Measurements from ENCODE around the gene PTPRN.
"Not testable (repeated sequence)": the region's sequence is repeated elsewhere in the genome, so short reads cannot be mapped to it uniquely, and the experiment has no call there.

The PTPRN gene

GRCh38 chr2:219287580-219288265 lies 21.5 kb downstream of the PTPRN start:
- DNase-seq (ENCODE audit: low read depth, low spot score) = no peak
- no peaks in the 10 kb centered on the region for H3K9me3 ChIP-seq (ENCODE audit: control insufficient read depth, insufficient read depth, low read length)
- no peak overlapping the region for H3K4me3 ChIP-seq (ENCODE audit: low read length)
- no CpG with 5 or more reads among the region's 10 CpGs for WGBS (ENCODE audit: insufficient coverage, insufficient read length)
- no peak overlapping the region for H3K27ac ChIP-seq (ENCODE audit: low read length)
- H3K27me3 ChIP-seq (ENCODE audit: control insufficient read depth, insufficient read depth, low read length) = no peaks in the 10 kb centered on the region
- peaks cover 4% of the 10 kb centered on the region for H3K36me3 ChIP-seq (ENCODE audit: control insufficient read depth, insufficient read depth, low read length)
- H3K4me1 ChIP-seq (ENCODE audit: control insufficient read depth, insufficient read depth, low read length) = peaks cover 7% of the 10 kb centered on the region; the same call in 1 of the 2 replicates

GRCh38 chr2:219287116-219287440 lies 22.1 kb downstream of the PTPRN start:
- H3K27ac ChIP-seq (ENCODE audit: low read length); H3K36me3 ChIP-seq (ENCODE audit: control insufficient read depth, insufficient read depth, low read length); H3K4me3 ChIP-seq (ENCODE audit: low read length); DNase-seq (ENCODE audit: low read depth, low spot score); H3K4me1 ChIP-seq (ENCODE audit: control insufficient read depth, insufficient read depth, low read length); H3K9me3 ChIP-seq (ENCODE audit: control insufficient read depth, insufficient read depth, low read length); H3K27me3 ChIP-seq (ENCODE audit: control insufficient read depth, insufficient read depth, low read length): not testable (repeated sequence)
- no CpG with 5 or more reads among the region's 6 CpGs for WGBS (ENCODE audit: insufficient coverage, insufficient read length)

- no CpG with 5 or more reads among the region's 12 CpGs for WGBS (ENCODE audit: insufficient coverage, insufficient read length)
- DNase-seq (ENCODE audit: low read depth, low spot score) = no peak
- no peaks in the 10 kb centered on the region for H3K27me3 ChIP-seq (ENCODE audit: control insufficient read depth, insufficient read depth, low read length)
- H3K27ac ChIP-seq (ENCODE audit: low read length) = no peak overlapping the region
- peaks cover 7% of the 10 kb centered on the region; the same call in 1 of the 2 replicates for H3K4me1 ChIP-seq (ENCODE audit: control insufficient read depth, insufficient read depth, low read length)
- peaks cover 4% of the 10 kb centered on the region for H3K36me3 ChIP-seq (ENCODE audit: control insufficient read depth, insufficient read depth, low read length)
- H3K4me3 ChIP-seq (ENCODE audit: low read length) = no peak overlapping the region
- H3K9me3 ChIP-seq (ENCODE audit: control insufficient read depth, insufficient read depth, low read length) = no peaks in the 10 kb centered on the region
These were observed 22.6 kb downstream of the PTPRN start for GRCh38 chr2:219286436-219287115.

GRCh38 chr2:219285894-219286425 lies 23.2 kb downstream of the PTPRN start:
- no CpG with 5 or more reads among the region's 17 CpGs for WGBS (ENCODE audit: insufficient coverage, insufficient read length)
- DNase-seq (ENCODE audit: low read depth, low spot score) = no peak
- H3K36me3 ChIP-seq (ENCODE audit: control insufficient read depth, insufficient read depth, low read length) = peaks cover 4% of the 10 kb centered on the region
- peaks cover 7% of the 10 kb centered on the region; the same call in 1 of the 2 replicates for H3K4me1 ChIP-seq (ENCODE audit: control insufficient read depth, insufficient read depth, low read length)
- no peak overlapping the region for H3K4me3 ChIP-seq (ENCODE audit: low read length)
- no peaks in the 10 kb centered on the region for H3K27me3 ChIP-seq (ENCODE audit: control insufficient read depth, insufficient read depth, low read length)
- H3K9me3 ChIP-seq (ENCODE audit: control insufficient read depth, insufficient read depth, low read length) = no peaks in the 10 kb centered on the region
- no peak overlapping the region for H3K27ac ChIP-seq (ENCODE audit: low read length)

GRCh38 chr2:219285373-219285735 lies 23.8 kb downstream of the PTPRN start:
- Histone ChIP-seq H3K4me1 (ENCODE audit: control insufficient read depth, insufficient read depth, low read length) (peaks cover 7% of the 10 kb centered on the region; the same call in 1 of the 2 replicates), H3K36me3 (ENCODE audit: control insufficient read depth, insufficient read depth, low read length) (peaks cover 4% of the 10 kb centered on the region), H3K27ac (ENCODE audit: low read length) (no peak overlapping the region), H3K27me3 (ENCODE audit: control insufficient read depth, insufficient read depth, low read length) (no peaks in the 10 kb centered on the region), H3K9me3 (ENCODE audit: control insufficient read depth, insufficient read depth, low read length) (no peaks in the 10 kb centered on the region), H3K4me3 (ENCODE audit: low read length) (no peak overlapping the region)
- WGBS (ENCODE audit: insufficient coverage, insufficient read length) = no CpG with 5 or more reads among the region's 12 CpGs
- DNase-seq (ENCODE audit: low read depth, low spot score) = no peak

- Histone ChIP-seq H3K27me3 (ENCODE audit: control insufficient read depth, insufficient read depth, low read length) (no peaks in the 10 kb centered on the region), H3K4me1 (ENCODE audit: control insufficient read depth, insufficient read depth, low read length) (peaks cover 7% of the 10 kb centered on the region), H3K4me3 (ENCODE audit: low read length) (no peak overlapping the region), H3K27ac (ENCODE audit: low read length) (no peak overlapping the region), H3K9me3 (ENCODE audit: control insufficient read depth, insufficient read depth, low read length) (no peaks in the 10 kb centered on the region), H3K36me3 (ENCODE audit: control insufficient read depth, insufficient read depth, low read length) (peaks cover 4% of the 10 kb centered on the region; the same call in 1 of the 2 replicates)
- no peak for DNase-seq (ENCODE audit: low read depth, low spot score)
- WGBS (ENCODE audit: insufficient coverage, insufficient read length) = no CpG with 5 or more reads among the region's 16 CpGs
These were observed 24.5 kb downstream of the PTPRN start for GRCh38 chr2:219284501-219285372.

- WGBS (ENCODE audit: insufficient coverage, insufficient read length) = no CpG with 5 or more reads among the region's 17 CpGs
- Histone ChIP-seq H3K27ac (ENCODE audit: low read length) (no peak overlapping the region), H3K4me1 (ENCODE audit: control insufficient read depth, insufficient read depth, low read length) (peaks cover 11% of the 10 kb centered on the region), H3K27me3 (ENCODE audit: control insufficient read depth, insufficient read depth, low read length) (no peaks in the 10 kb centered on the region), H3K36me3 (ENCODE audit: control insufficient read depth, insufficient read depth, low read length) (peaks cover 4% of the 10 kb centered on the region; the same call in 1 of the 2 replicates), H3K9me3 (ENCODE audit: control insufficient read depth, insufficient read depth, low read length) (no peaks in the 10 kb centered on the region), H3K4me3 (ENCODE audit: low read length) (no peak overlapping the region)
- DNase-seq (ENCODE audit: low read depth, low spot score) = no peak
These were observed 26.1 kb downstream of the PTPRN start for GRCh38 chr2:219282943-219283581.

GRCh38 chr2:219282375-219282774 lies 26.8 kb downstream of the PTPRN start:
- Histone ChIP-seq H3K9me3 (ENCODE audit: control insufficient read depth, insufficient read depth, low read length) (no peaks in the 10 kb centered on the region), H3K36me3 (ENCODE audit: control insufficient read depth, insufficient read depth, low read length) (peaks cover 4% of the 10 kb centered on the region; the same call in 1 of the 2 replicates), H3K27me3 (ENCODE audit: control insufficient read depth, insufficient read depth, low read length) (no peaks in the 10 kb centered on the region), H3K4me3 (ENCODE audit: low read length) (no peak overlapping the region), H3K27ac (ENCODE audit: low read length) (no peak overlapping the region), H3K4me1 (ENCODE audit: control insufficient read depth, insufficient read depth, low read length) (peaks cover 14% of the 10 kb centered on the region)
- WGBS (ENCODE audit: insufficient coverage, insufficient read length) = no CpG with 5 or more reads among the region's 5 CpGs
- DNase-seq (ENCODE audit: low read depth, low spot score) = no peak

- WGBS (ENCODE audit: insufficient coverage, insufficient read length) = no CpG with 5 or more reads among the region's 8 CpGs
These were observed 27.6 kb downstream of the PTPRN start for GRCh38 chr2:219281588-219281987.

GRCh38 chr2:219280651-219281050 lies 28.6 kb downstream of the PTPRN start:
- H3K4me3 ChIP-seq (ENCODE audit: low read length) = no peak overlapping the region
- no CpG with 5 or more reads among the region's 4 CpGs for WGBS (ENCODE audit: insufficient coverage, insufficient read length)
- H3K27me3 ChIP-seq (ENCODE audit: control insufficient read depth, insufficient read depth, low read length) = no peaks in the 10 kb centered on the region
- H3K4me1 ChIP-seq (ENCODE audit: control insufficient read depth, insufficient read depth, low read length) = peaks cover 8% of the 10 kb centered on the region
- H3K36me3 ChIP-seq (ENCODE audit: control insufficient read depth, insufficient read depth, low read length) = peaks cover 4% of the 10 kb centered on the region; the same call in 1 of the 2 replicates
- DNase-seq (ENCODE audit: low read depth, low spot score) = no peak
- no peak overlapping the region for H3K27ac ChIP-seq (ENCODE audit: low read length)
- no peaks in the 10 kb centered on the region for H3K9me3 ChIP-seq (ENCODE audit: control insufficient read depth, insufficient read depth, low read length)

More at GRCh38 chr2:219281588-219281987, 27.6 kb downstream of the PTPRN start:
- no peak overlapping the region for H3K27ac ChIP-seq (ENCODE audit: low read length)
- no peaks in the 10 kb centered on the region for H3K27me3 ChIP-seq (ENCODE audit: control insufficient read depth, insufficient read depth, low read length)
- DNase-seq (ENCODE audit: low read depth, low spot score) = no peak
- no peak overlapping the region for H3K4me3 ChIP-seq (ENCODE audit: low read length)
- H3K4me1 ChIP-seq (ENCODE audit: control insufficient read depth, insufficient read depth, low read length) = peaks cover 11% of the 10 kb centered on the region
- H3K9me3 ChIP-seq (ENCODE audit: control insufficient read depth, insufficient read depth, low read length) = no peaks in the 10 kb centered on the region
- H3K36me3 ChIP-seq (ENCODE audit: control insufficient read depth, insufficient read depth, low read length) = peaks cover 4% of the 10 kb centered on the region; the same call in 1 of the 2 replicates

All from iPS DF 6.9 (cell line).